T47D (cell line): Measurements from ENCODE around the gene AP3B2.

Experiments
- DNase-seq, 2 experiments: peaks; one replicate each; pipeline versions ENCODE4 v3.0.0 to v3.0.0-alpha.2; 2011 to 2012; ENCODE audit warnings: low read depth in 1 of 2, low spot score in 1 of 2
- JUND ChIP-seq: IDR thresholded peaks from 2 replicates; pipeline ENCODE4 v1.6.1; 2012; ENCODE audit warnings: low read depth
- in situ Hi-C: cut with HindIII; loops from 2 replicates; pipeline ENCODE4 v1.10.0; 2016; ENCODE audit warnings: low sequenced_read_pairs, low pct_unique_long_range_greater_than_20kb

The AP3B2 gene

GRCh38 chr15:82642656-82643055 lies 67.0 kb downstream of the AP3B2 start:
- in situ Hi-C loops, result no loop called here
- TF ChIP-seq JUND, result no peak

GRCh38 chr15:82641129-82641798 lies 68.4 kb downstream of the AP3B2 start:
- no peak for TF ChIP-seq JUND
- in situ Hi-C loops, result no loop called here
- DNase-seq, result no peak

More at GRCh38 chr15:82642656-82643055, 67.0 kb downstream of the AP3B2 start:
- no peak for DNase-seq

GRCh38 chr15:82640672-82641071 lies 69.0 kb downstream of the AP3B2 start:
- no peak for TF ChIP-seq JUND
- in situ Hi-C loops, result no loop called here

GRCh38 chr15:82635798-82636197 lies 73.9 kb downstream of the AP3B2 start:
- TF ChIP-seq JUND, result no peak
- in situ Hi-C loops, result no loop called here
- DNase-seq, result no peak

More at GRCh38 chr15:82640672-82641071, 69.0 kb downstream of the AP3B2 start:
- no peak for DNase-seq

- DNase-seq, result no peak
- no peak for TF ChIP-seq JUND
- in situ Hi-C loops, result no loop called here
Measured at GRCh38 chr15:82630033-82630432, 79.6 kb downstream of the AP3B2 start.

GRCh38 chr15:82625136-82625535 lies 84.5 kb downstream of the AP3B2 start:
- DNase-seq, result no peak
- TF ChIP-seq JUND, result no peak
- in situ Hi-C loops, result no loop called here

GRCh38 chr15:82624438-82624837 lies 85.2 kb downstream of the AP3B2 start:
- in situ Hi-C loops, result no loop called here
- no peak for TF ChIP-seq JUND
- DNase-seq, result no peak

GRCh38 chr15:82624008-82624407 lies 85.7 kb downstream of the AP3B2 start:
- TF ChIP-seq JUND, result no peak
- DNase-seq, result peak in 1 of 2 experiments; percentile 46
- in situ Hi-C loops, result no loop called here

- in situ Hi-C loops, result no loop called here
- no peak for TF ChIP-seq JUND
- peak in 1 of 2 experiments; percentile 16 for DNase-seq
Measured at GRCh38 chr15:82621970-82622369, 87.7 kb downstream of the AP3B2 start.

- in situ Hi-C loops, result no loop called here
- no peak for DNase-seq
- no peak for TF ChIP-seq JUND
Measured at GRCh38 chr15:82613747-82614146, 95.9 kb downstream of the AP3B2 start.

GRCh38 chr15:82611348-82611747 lies 98.3 kb downstream of the AP3B2 start:
- DNase-seq, result no peak
- in situ Hi-C loops, result no loop called here
- TF ChIP-seq JUND, result no peak
